HCT116 (cell line): ENCODE data around the gene CCNL1. TPM values are rescaled to one million over a fixed set of nuclear protein-coding genes. Genes with fewer than 3 reads are reported as not detected.

Source experiments
- ATAC-seq: fragments of 200-7000 bp; cut with Tn5 transposase; 2 replicates; pipeline ENCODE4 v1.9.1; 2020; ENCODE audit warnings: mild to moderate bottlenecking, moderate library complexity
- BruUV-seq: library from RNA; stranded (reverse); fragments of 400-500 nt; replicated peaks from 2 replicates; lab custom pipeline; 2021; lab: Mats Ljungman, UMichigan
- CTCF ChIA-PET: fragments of 300-600 bp; sonication (Branson Sonifier 250); formaldehyde crosslinking; loops from one replicate; lab custom pipeline; 2021; ENCODE audit warnings: antibody characterized with exemption; lab: Charles Lee
- POLR2A ChIA-PET: fragments of 300-600, 350-600 bp; sonication (Branson Sonifier 250); formaldehyde crosslinking; loops from one replicate; lab custom pipeline; 2021; ENCODE audit warnings: antibody characterized with exemption; lab: Charles Lee
- RAD21 ChIA-PET, 2 experiments: fragments of 300-600 bp; sonication (Branson Sonifier 250); formaldehyde crosslinking; loops; one replicate each; lab custom pipeline; 2023; ENCODE audit warnings: low total read pairs in 2 of 2; ENCODE audit not compliant: uncharacterized antibody in 2 of 2, unreplicated experiment in 2 of 2, low non-redundant PET in 1 of 2; lab: Charles Lee
- DNase-seq: peaks from one replicate; pipeline ENCODE4 v3.0.0-alpha.2; 2010; ENCODE audit warnings: low read depth, low spot score
- H2AFZ ChIP-seq: fragments of 200-600 bp; shearing (Covaris generic), sonication (generic); 2 replicates; pipeline ENCODE4 v1.6.1; 2017; ENCODE audit warnings: low read depth, mixed run types, mixed read lengths, antibody characterized with exemption, low read length; ENCODE audit not compliant: poor library complexity, severe bottlenecking
- H3K27ac ChIP-seq: 2 replicates; pipeline ENCODE4 v1.5.1; 2012; ENCODE audit warnings: low read depth, low read length
- H3K27me3 ChIP-seq: fragments of 200-600 bp; sonication (generic); 2 replicates; pipeline ENCODE4 v1.6.1; 2016; ENCODE audit warnings: mixed run types, low read length, mixed read lengths; ENCODE audit not compliant: insufficient read depth
- H3K36me3 ChIP-seq, 2 experiments: fragments of 200-500 bp in 1 of 2; fragments of 200-600 bp in 1 of 2; sonication (Bioruptor generic) in 1 of 2; sonication (generic) in 1 of 2; 2 replicates each; pipeline versions ENCODE4 v1.5.1 to v1.6.1; 2014 to 2016; ENCODE audit warnings: low read length in 2 of 2, inconsistent platforms in 1 of 2, mixed read lengths in 1 of 2, mixed run types in 1 of 2; ENCODE audit not compliant: insufficient read depth in 2 of 2, control insufficient read depth in 1 of 2
- H3K4me1 ChIP-seq, 2 experiments: fragments of 200-600 bp in 1 of 2; sonication (generic) in 1 of 2; 2 replicates each; pipeline versions ENCODE4 v1.5.1 to v1.6.1; 2012 to 2017; ENCODE audit warnings: low read length in 2 of 2, inconsistent platforms in 1 of 2, mild to moderate bottlenecking in 1 of 2, mixed read lengths in 1 of 2, mixed run types in 1 of 2, moderate library complexity in 1 of 2; ENCODE audit not compliant: insufficient read depth in 2 of 2, control insufficient read depth in 1 of 2
- H3K4me2 ChIP-seq: fragments of 200-600 bp; sonication (generic); 2 replicates; pipeline ENCODE4 v1.6.1; 2017; ENCODE audit warnings: mixed run types, low read length, mixed read lengths
- H3K4me3 ChIP-seq, 2 experiments: fragments of 200-600 bp in 1 of 2; sonication (generic) in 1 of 2; replicated peaks in 1 of 2; 2 replicates each; pipeline ENCODE4 v1.5.1; 2011 to 2016; ENCODE audit warnings: low read length in 2 of 2, control low read depth in 1 of 2, low read depth in 1 of 2, mild to moderate bottlenecking in 1 of 2, mixed read lengths in 1 of 2, mixed run types in 1 of 2
- H3K79me2 ChIP-seq: fragments of 200-600 bp; sonication (generic); 2 replicates; pipeline ENCODE4 v1.6.1; 2017; ENCODE audit warnings: mild to moderate bottlenecking, mixed run types, low read length, moderate library complexity, mixed read lengths; ENCODE audit not compliant: insufficient read depth
- H3K9ac ChIP-seq: fragments of 200-600 bp; sonication (generic); 2 replicates; pipeline ENCODE4 v1.6.1; 2016; ENCODE audit warnings: low read length, mixed read lengths
- H3K9me2 ChIP-seq: fragments of 200-600 bp; sonication (generic), shearing (Covaris generic); 2 replicates; pipeline ENCODE4 v1.6.1; 2017; ENCODE audit warnings: mixed run types, mild to moderate bottlenecking, moderate library complexity; ENCODE audit not compliant: insufficient read depth
- H3K9me3 ChIP-seq, 2 experiments: fragments of 200-500 bp in 1 of 2; fragments of 200-600 bp in 1 of 2; sonication (Bioruptor generic) in 1 of 2; sonication (generic) in 1 of 2; 2 replicates each; pipeline ENCODE4 v1.6.1; 2014 to 2017; ENCODE audit warnings: low read length in 2 of 2, mixed read lengths in 2 of 2, inconsistent platforms in 1 of 2, low read depth in 1 of 2, mild to moderate bottlenecking in 1 of 2, mixed run types in 1 of 2, moderate library complexity in 1 of 2; ENCODE audit not compliant: control insufficient read depth in 1 of 2, insufficient read depth in 1 of 2
- H4K20me1 ChIP-seq: fragments of 200-600 bp; sonication (generic), shearing (Covaris generic); 2 replicates; pipeline ENCODE4 v1.6.1; 2017; ENCODE audit warnings: mixed run types, mild to moderate bottlenecking, moderate library complexity; ENCODE audit not compliant: insufficient read depth
- CEBPB ChIP-seq: IDR thresholded peaks from 2 replicates; pipeline ENCODE4 v1.6.1; 2012; ENCODE audit warnings: low read depth
- EGR1 ChIP-seq: IDR thresholded peaks from 2 replicates; pipeline ENCODE4 v1.6.1; 2012; ENCODE audit warnings: low read depth
- EZH2 ChIP-seq: fragments of 200-600 bp; sonication (generic); IDR thresholded peaks from 2 replicates; pipeline ENCODE4 v1.6.1; 2017; ENCODE audit warnings: antibody characterized with exemption, mixed run types
- EZH2phosphoT487 ChIP-seq: fragments of 200-600 bp; IDR thresholded peaks from 2 replicates; pipeline ENCODE4 v1.6.1; 2018; ENCODE audit warnings: antibody characterized with exemption, borderline replicate concordance
- MAX ChIP-seq: IDR thresholded peaks from 2 replicates; pipeline ENCODE4 v1.6.1; 2012
- POLR2A ChIP-seq: IDR thresholded peaks from 2 replicates; pipeline ENCODE4 v1.7.0; 2011; ENCODE audit warnings: borderline replicate concordance; ENCODE audit not compliant: insufficient read depth, insufficient read length; ENCODE audit errors: extremely low read depth
- RAD21 ChIP-seq: IDR thresholded peaks from 2 replicates; pipeline ENCODE4 v1.6.1; 2012; ENCODE audit warnings: low read depth, mild to moderate bottlenecking
- SP1 ChIP-seq: IDR thresholded peaks from 2 replicates; pipeline ENCODE4 v1.6.1; 2012; ENCODE audit warnings: low read depth
- SRF ChIP-seq: IDR thresholded peaks from 2 replicates; pipeline ENCODE4 v1.6.1; 2012; ENCODE audit warnings: low read depth
- TCF7L2 ChIP-seq: IDR thresholded peaks from 2 replicates; pipeline ENCODE4 v1.7.0; 2011; ENCODE audit warnings: borderline replicate concordance, inconsistent platforms; ENCODE audit not compliant: insufficient read depth, insufficient read length; ENCODE audit errors: extremely low read depth
- YY1 ChIP-seq: IDR thresholded peaks from 2 replicates; pipeline ENCODE4 v1.6.1; 2011; ENCODE audit warnings: low read length, low read depth, moderate library complexity, mild to moderate bottlenecking; ENCODE audit not compliant: insufficient replicate concordance; ENCODE audit errors: extremely low read depth
- ZFX ChIP-seq: fragments of 450-650 bp; IDR thresholded peaks from 2 replicates; pipeline ENCODE4 v1.6.1; 2017
- ZNF274 ChIP-seq: fragments of 200-500 bp; sonication (Bioruptor generic); IDR thresholded peaks from 2 replicates; pipeline ENCODE4 v1.6.1; 2014; ENCODE audit warnings: mild to moderate bottlenecking, low read depth, low read length, inconsistent platforms
- intact Hi-C: fragments of 100-400 bp; cut with micrococcal nuclease; formaldehyde crosslinking; loops from 2 replicates; pipeline ENCODE4 v1.10.0; 2022
- total RNA-seq: library from RNA; stranded (reverse); gene quantifications from one replicate; pipeline ENCODE4 v1.2.1, GENCODE V29; 2021; ENCODE audit not compliant: unreplicated experiment
- TF ChIP-seq, protein P1 (sequence below), 3 experiments: fragments of 200-600 bp in 1 of 3; sonication (generic) in 1 of 3; IDR thresholded peaks in 2 of 3; conservative IDR thresholded peaks in 1 of 3; 2 replicates each; pipeline ENCODE4 v1.5.1; 2012 to 2017; ENCODE audit warnings: low read depth in 2 of 3, low read length in 2 of 3, antibody characterized with exemption in 1 of 3, borderline replicate concordance in 1 of 3, control low read depth in 1 of 3, mild to moderate bottlenecking in 1 of 3, mixed read lengths in 1 of 3, mixed run types in 1 of 3, moderate library complexity in 1 of 3; ENCODE audit not compliant: insufficient read depth in 1 of 3
- TF ChIP-seq, protein P2 (sequence below): IDR thresholded peaks from 2 replicates; pipeline ENCODE4 v1.6.1; 2012; ENCODE audit warnings: low read depth

Gene CCNL1
- total RNA-seq, 1 experiment from 2014 or later: 96.7 TPM

GRCh38 chr3:157122832-157123427 lies 37.0 kb downstream of the CCNL1 start:
- no peaks in the 10 kb centered on the region for H3K9me3 ChIP-seq
- H3K4me1 ChIP-seq: peaks cover 21 to 63% of the 10 kb centered on the region in 2 experiments
- peak overlapping the region; percentile 45 for H3K4me2 ChIP-seq
- BruUV-seq: no TSS peak
- POLR2A ChIA-PET: interaction anchor here (1.1 to 1.8 kb wide), 3 partner anchors 34 to 305 kb away, joined by 3 to 6 read pairs (median 3); partner anchors contain the start of gene CCNL1
- no peak overlapping the region for H3K4me3 ChIP-seq
- no peak overlapping the region for H3K27ac ChIP-seq
- no peak overlapping the region for H2AFZ ChIP-seq
- no peaks in the 10 kb centered on the region for H3K79me2 ChIP-seq
- RAD21 ChIA-PET: no interaction called here
- H4K20me1 ChIP-seq: no peaks in the 10 kb centered on the region
- no peak for ATAC-seq
- H3K9me2 ChIP-seq: no peaks in the 10 kb centered on the region
- no peak overlapping the region for H3K9ac ChIP-seq
- H3K27me3 ChIP-seq: no peaks in the 10 kb centered on the region
- no peak for DNase-seq
- CTCF ChIA-PET: interaction anchor here (1.1 to 2.1 kb wide), 3 partner anchors 9 to 14 kb away, joined by 4 to 7 read pairs (median 5); no protein-coding TSS in a partner anchor
- intact Hi-C loops: loop anchor here (2.0 kb wide), 1 partner anchor 568 kb away; the partner anchor contains the start of gene SSR3
- no peaks in the 10 kb centered on the region for H3K36me3 ChIP-seq
- TF ChIP-seq POLR2A (no peak), TCF7L2 (no peak), RAD21 (no peak), CEBPB (no peak), EGR1 (no peak), ZFX (no peak), EZH2phosphoT487 (no peak), ZNF274 (no peak), YY1 (no peak), EZH2 (no peak), SRF (no peak), SP1 (no peak), MAX (no peak)
- TF ChIP-seq, protein P1, sequence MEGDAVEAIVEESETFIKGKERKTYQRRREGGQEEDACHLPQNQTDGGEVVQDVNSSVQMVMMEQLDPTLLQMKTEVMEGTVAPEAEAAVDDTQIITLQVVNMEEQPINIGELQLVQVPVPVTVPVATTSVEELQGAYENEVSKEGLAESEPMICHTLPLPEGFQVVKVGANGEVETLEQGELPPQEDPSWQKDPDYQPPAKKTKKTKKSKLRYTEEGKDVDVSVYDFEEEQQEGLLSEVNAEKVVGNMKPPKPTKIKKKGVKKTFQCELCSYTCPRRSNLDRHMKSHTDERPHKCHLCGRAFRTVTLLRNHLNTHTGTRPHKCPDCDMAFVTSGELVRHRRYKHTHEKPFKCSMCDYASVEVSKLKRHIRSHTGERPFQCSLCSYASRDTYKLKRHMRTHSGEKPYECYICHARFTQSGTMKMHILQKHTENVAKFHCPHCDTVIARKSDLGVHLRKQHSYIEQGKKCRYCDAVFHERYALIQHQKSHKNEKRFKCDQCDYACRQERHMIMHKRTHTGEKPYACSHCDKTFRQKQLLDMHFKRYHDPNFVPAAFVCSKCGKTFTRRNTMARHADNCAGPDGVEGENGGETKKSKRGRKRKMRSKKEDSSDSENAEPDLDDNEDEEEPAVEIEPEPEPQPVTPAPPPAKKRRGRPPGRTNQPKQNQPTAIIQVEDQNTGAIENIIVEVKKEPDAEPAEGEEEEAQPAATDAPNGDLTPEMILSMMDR (IDR thresholded peaks at IDR 0.05 in 2 of 3, conservative IDR thresholded peaks at IDR 0.05 in 1 of 3; ENCODE audit: borderline replicate concordance in 1 of 3, insufficient read depth in 1 of 3, low read depth in 2 of 3, low read length in 2 of 3): no peak
- TF ChIP-seq, protein P2, sequence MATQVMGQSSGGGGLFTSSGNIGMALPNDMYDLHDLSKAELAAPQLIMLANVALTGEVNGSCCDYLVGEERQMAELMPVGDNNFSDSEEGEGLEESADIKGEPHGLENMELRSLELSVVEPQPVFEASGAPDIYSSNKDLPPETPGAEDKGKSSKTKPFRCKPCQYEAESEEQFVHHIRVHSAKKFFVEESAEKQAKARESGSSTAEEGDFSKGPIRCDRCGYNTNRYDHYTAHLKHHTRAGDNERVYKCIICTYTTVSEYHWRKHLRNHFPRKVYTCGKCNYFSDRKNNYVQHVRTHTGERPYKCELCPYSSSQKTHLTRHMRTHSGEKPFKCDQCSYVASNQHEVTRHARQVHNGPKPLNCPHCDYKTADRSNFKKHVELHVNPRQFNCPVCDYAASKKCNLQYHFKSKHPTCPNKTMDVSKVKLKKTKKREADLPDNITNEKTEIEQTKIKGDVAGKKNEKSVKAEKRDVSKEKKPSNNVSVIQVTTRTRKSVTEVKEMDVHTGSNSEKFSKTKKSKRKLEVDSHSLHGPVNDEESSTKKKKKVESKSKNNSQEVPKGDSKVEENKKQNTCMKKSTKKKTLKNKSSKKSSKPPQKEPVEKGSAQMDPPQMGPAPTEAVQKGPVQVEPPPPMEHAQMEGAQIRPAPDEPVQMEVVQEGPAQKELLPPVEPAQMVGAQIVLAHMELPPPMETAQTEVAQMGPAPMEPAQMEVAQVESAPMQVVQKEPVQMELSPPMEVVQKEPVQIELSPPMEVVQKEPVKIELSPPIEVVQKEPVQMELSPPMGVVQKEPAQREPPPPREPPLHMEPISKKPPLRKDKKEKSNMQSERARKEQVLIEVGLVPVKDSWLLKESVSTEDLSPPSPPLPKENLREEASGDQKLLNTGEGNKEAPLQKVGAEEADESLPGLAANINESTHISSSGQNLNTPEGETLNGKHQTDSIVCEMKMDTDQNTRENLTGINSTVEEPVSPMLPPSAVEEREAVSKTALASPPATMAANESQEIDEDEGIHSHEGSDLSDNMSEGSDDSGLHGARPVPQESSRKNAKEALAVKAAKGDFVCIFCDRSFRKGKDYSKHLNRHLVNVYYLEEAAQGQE: no peak
